HG03135 (cell line): ENCODE measurements around the gene DYRK1A.

Experiments used
- ATAC-seq: cut with Tn5 transposase; IDR thresholded peaks from one replicate; pipeline ENCODE4 v1.9.1; 2021; ENCODE audit warnings: mild to moderate bottlenecking, moderate library complexity; ENCODE audit not compliant: unreplicated experiment

DYRK1A gene

DNA sequence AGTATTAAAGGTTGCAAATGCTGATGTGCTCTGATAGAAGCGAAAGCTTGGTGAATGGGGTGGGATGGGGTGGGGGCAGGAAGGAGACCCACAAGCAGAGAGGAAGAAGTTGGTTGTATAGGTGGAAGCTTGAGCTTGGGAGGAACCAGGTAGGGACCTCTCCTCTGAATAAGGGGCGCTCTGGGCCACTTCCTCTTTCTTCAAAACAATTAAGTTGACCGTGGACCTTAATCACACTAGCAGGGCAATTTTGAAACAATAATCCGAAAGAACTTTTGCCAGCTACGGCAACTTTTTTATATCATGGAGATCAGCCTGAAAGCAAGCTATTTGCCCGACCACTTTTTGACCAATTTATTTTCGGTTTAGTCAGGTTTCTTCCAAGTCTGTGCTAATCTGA is 1.9 kb upstream of the DYRK1A start:
- ATAC-seq, result no peak

DNA sequence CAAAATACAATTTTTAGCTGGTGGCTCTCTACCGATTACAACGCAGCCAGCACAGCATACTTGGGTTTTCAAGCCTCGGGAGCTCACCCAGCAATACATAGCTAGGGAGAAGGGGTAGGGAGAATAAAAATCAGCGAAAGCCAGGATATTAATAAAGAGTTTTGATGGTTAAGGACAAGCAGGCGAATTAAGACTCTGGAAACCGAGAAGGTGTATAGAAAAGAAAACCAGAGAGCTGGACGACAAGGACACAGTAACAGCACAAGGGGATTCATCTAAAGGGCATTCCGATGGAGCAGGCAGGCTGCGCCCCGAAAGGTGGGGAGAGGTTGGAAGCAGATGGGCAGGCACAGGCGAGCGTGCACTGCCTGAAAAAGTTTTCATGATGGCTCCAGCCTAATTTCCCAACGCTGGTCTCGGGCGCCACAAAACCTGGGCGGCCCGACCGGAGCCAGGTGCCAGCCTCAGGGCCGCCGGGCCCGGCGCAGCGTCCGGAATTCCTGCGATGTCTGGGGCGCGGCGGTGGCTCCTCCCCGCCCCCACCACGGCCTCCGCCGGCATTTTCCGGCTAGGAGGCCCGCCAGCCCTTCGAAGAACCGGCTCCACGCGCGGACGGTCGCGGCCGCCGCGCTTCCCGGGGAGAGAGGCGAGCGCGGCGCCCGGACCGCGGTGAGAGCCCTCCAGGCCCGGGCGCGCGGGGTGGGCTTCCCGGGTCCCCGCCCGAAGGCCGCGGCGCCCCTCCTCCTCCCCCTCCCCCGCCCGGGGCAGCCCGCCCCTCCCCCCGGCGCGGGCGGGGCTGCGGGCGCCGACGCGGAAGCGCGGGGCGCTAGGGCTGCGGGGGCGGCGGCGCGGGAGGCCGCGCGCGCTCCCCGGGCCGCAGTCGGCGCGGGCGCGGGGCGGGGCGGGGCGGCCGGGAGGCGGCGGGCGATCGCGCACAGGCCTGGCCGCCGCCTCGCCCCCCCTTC is 774 bp upstream of the DYRK1A start:
- ATAC-seq, result peak; percentile 41

DNA sequence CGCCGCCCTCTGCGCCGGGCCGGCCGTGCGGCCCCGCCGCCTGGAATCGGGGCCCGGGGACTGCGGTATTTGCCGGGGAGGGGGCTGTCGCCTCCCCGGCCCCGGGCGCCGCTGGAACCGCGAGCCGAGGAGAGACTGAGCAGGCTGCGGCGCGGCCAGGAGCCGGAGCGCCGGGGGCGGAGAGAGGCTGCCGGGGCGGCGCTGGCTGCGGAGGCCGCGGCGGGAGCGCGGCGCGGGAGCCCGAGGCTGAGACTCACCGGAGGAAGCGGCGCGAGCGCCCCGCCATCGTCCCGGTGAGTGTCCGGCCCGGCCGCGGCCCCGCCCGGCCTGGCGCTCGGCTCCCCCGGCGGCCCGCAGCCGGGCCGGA is 746 bp downstream of the DYRK1A start:
- ATAC-seq, result peak; percentile 1

DNA sequence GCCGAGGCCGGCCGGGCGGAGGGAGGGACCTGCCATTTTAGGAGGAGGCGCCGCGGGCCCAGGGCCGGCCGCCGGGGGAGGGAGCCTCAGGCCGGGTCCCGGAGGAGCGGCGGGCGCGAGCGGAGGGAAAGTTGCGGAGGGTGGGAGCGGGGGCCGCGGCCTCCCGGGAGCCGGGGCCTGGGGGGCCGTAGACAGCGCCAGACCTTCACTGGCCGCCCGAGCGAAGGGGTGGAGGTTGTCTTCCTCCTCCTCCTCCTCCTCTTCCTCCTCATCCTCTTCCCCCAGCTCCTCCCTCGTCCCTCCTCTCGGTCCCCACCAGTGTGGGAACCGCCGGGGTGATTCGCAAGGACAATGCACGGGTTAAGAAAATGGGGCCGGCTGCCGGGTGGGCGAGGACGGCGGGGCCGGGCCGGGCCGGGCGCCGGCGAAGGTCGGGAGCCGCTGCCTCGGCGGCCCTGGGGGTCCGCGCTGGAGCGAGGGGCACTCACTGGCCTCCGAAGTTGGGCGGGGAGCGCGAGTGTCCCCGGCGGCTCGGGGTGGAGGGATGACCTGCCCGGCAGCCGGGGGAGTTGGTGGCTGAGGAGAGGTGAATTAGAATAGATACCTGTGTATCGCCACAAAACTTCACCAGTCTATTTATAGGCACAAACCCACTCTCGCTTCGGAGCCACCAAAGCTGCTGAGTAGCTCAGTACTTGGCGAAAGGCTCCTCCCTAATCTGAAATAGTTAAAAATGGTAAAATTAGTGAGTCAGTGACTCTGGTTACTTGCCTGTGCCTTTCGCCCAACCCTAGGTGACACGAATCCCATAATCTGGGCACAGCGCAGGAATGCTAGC is 1.3 kb downstream of the DYRK1A start:
- no peak for ATAC-seq

DNA sequence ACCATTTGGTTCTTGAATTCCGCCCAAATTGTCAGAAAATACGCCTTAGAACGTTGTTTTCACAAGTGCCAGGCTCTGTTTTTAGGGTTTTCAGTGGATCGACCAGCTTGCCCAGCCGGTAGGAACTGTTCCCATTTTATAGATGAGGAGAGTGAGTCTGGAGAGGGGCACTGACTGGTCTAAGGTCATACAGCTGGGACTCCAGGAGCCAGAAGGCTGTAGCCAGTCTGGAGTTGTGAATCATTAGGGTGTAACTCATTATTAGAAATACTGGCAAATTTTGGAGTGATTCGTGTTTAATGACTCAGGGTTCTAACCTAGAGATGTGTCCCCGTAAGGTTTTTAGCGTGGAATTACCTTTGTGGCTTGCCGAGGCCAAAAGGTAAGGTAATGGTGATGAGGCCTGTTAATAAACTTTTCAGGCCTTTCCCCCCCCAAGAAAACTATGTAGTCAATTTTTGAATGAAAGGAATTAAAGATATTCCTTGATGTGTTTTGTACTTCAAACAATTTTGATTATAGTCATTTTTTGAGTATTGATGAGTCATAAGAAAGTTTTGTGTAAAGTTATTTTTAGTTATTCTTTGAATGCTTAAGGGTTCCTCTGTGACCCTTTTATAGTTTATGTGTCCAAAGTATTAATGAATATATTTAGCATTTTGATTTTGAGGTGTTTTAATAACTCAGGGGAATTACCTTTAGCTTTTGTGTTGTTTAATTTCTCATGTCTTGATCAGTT is 2.1 kb downstream of the DYRK1A start:
- no peak for ATAC-seq

DNA sequence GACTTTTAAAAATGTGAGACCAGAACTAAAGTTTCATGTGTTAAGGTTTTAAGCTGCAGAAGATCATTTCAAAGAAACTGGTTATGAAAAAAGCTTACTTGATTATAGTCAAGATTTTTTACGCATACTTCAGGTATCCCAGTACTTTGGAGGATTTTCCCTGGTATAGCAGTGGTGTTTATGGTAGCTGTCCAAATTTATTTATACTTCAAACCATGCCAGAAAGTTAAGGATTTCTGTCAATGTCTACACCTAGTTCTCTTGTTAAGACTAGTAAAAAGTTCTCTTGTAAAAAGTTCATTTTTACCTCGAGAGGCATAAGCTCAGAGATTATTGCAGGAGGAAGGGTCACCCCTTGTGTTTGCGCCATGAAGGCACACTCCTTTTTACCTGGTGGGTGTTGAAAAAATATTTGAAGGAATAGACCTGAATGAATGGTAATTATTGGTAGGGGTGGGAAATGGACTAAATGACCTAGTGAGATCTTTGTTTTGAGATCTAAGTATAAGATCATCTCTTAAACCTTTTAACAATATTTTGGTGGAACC is 2.8 kb downstream of the DYRK1A start:
- ATAC-seq, result no peak

DNA sequence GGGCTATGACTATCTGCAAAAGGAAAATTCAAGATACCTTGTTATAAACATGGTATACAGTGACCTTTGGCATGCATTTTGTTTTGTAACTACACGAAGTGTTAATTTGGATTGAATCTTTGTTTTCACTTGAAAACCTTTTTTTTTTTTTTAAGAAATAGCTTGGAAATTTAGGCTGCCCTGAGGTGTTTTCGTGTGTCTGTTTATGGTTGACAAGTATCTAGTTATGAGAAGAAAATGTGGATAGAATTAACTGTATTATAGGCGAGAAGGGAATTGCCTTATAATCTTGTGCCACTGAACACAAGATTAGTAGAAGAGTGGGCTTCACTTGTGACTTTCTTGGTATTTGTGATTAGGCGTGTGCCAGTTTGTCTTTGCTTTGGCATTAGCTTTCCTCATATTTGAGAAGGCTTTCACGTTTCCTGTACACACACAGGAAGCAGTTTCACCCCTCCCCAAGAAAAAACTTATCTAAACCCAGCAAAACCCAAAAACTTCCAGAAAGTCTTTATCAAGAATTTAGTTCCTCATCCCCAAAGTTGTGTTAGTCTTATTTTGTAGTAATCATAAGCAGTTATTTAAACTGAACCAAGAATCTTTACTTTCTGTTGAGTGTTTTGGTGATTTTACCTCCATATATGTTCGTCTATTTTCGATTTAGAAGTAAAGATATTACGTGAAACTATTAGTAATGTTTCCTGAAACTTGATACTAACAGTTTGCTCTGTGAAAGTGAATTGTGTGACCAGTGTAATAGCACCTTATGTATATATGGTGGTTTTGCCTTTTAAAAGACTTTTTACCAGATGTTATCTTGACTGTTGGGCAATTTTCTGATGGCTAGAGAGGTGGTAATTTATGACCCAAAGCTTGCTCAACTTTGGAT is 3.8 kb downstream of the DYRK1A start:
- ATAC-seq, result no peak

DNA sequence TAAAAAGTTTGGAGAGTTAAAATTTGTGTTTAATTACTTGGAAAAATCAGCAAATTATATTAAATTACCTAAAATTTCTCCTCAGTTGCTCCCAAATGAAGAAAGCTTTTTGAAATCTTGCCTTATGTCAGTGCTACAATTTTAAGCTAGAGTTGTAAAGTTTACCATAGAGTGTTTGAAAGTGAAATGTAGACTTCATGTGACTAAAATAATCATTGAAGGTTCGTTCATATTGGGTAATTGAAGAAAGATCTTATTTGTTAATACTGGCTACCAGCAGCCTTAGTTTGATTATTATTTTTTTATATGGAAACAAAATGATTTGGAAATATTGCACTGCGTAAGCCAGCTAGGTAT is 4.4 kb downstream of the DYRK1A start:
- ATAC-seq, result no peak

DNA sequence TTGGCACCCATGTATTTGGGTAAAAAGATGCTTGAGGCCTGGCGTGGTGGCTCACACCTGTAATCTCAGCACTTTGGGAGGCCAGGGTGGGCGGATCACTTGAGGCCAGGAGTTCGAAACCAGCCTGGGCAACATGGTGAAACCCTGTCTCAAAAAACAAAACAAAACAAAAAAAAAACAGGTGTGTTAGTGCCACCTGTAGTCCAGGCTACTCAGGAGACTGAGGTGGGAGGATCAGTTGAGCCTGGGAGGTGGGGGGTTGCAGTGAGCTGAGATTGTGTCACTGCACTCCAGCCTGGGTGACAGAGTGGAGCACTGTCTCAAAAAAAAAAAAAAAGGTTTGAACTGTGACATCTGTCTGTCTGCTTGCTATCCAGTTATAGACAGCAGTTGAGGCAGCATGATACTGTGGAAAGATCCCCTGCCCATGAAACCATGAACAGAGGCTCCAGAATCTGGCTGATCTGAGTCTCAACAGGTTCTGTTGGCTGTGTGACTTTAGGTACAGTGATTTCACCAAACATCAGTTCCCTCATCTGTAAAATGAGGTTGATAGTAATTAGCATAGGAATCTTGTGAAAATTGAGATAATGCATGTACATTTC is 5.7 kb downstream of the DYRK1A start:
- ATAC-seq, result no peak

DNA sequence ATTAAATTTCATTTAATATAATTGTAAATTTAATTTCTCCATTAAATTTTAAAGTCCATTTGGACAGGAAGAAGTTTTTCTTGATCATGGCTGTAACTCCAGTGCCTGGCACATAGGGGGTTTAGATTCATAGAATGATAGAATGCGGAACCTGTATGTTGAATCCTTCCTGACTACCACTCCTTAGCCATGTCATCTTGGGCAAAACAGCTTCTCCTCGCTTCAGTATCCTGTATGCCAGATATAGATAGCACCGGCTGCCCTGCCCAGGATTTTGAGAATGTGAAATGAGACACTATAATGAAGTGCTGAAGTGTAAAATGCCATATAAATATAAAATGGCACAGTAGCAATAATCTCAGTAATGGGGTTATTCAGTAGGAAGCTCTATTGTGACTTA is 6.4 kb downstream of the DYRK1A start:
- ATAC-seq, result no peak

DNA sequence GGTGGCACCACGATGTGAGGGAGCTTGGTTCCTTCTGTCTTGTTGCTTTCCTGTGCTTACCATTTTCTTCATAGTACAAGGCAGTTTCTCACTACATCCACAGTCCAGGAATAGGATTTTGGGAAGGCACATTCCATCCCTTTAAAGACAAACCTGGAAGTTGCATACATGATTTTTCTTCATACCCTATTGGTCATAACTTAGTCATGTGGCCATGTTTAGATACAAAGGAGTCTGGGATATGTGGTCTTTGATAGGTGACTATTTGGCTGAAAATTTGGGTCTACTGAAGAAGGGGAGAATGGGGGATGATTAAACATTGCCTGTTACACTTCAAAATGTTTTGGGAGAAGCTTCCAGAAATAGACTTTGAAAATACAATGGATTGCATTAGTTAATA is 7.0 kb downstream of the DYRK1A start:
- no peak for ATAC-seq

DNA sequence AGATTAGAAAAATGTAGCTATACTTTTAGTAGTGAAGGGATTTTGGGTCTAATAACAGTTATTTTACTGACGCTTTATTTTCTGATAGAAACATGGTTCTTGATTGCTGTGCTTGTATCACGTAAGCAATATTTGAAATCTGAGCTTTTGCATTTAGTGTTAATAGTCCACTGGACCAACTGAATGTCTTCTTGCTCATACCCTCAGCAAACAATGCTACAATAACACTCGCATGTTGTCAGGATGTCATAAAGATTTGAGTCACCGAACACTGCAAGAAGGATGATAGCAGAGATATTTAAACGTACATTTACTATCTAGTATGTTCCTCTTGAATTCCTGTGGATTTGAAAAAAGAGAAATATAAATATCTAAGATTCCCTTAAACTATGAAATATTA is 7.5 kb downstream of the DYRK1A start:
- ATAC-seq, result no peak

DNA sequence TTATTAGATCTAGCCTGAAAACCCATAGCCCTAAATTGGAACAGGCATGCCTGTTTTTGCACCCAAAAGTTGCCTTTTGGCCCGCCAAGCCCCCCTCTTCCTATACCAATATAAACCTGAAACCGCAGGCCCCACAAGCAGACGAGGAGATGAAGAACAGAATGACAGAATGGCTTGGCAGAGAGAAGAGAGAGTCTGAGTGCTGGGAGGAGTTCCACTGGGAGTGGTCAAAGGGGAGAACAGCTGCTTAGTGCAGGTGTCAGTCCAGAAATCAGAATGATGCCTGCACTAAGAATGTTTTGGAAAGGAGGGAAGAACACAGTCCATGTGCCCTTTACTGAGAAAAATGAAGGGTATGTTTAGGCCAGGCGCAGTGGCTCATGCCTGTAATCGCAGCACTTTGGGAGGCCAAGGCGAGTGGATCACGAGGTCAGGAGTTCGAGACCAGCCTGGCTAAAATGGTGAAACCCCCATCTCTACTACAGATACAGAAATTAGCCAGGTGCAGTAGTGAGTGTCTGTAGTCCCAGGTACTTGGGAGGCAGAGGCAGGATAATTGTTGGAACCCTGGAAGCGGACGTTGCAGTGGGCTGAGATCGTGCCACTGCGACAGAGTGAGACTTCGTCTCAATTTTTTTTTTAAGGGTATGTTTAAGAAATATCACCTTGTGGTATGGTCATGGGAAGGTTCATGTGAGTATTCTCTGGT is 9.4 kb downstream of the DYRK1A start:
- no peak for ATAC-seq

DNA sequence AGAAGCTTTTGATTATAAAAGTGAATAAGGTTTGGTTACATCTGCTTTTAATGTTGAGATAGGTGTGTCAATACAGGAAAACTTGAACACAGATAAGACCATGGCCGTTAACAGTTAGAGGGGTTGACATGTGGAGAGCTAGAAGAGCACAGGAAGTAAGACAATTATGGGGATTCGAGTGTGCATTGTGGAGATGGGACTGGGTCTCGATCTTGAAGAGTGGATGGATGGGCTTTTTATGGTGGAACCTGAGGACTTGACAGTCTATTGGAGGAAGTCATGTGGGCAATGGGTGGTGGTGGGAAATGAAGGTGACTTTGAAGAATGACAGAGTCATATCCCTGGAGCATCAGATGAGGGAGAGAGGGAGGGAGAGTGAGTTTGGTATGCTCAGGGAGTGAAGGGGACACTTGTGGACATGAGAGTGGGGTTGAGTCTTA is 12.1 kb downstream of the DYRK1A start:
- ATAC-seq, result no peak

DNA sequence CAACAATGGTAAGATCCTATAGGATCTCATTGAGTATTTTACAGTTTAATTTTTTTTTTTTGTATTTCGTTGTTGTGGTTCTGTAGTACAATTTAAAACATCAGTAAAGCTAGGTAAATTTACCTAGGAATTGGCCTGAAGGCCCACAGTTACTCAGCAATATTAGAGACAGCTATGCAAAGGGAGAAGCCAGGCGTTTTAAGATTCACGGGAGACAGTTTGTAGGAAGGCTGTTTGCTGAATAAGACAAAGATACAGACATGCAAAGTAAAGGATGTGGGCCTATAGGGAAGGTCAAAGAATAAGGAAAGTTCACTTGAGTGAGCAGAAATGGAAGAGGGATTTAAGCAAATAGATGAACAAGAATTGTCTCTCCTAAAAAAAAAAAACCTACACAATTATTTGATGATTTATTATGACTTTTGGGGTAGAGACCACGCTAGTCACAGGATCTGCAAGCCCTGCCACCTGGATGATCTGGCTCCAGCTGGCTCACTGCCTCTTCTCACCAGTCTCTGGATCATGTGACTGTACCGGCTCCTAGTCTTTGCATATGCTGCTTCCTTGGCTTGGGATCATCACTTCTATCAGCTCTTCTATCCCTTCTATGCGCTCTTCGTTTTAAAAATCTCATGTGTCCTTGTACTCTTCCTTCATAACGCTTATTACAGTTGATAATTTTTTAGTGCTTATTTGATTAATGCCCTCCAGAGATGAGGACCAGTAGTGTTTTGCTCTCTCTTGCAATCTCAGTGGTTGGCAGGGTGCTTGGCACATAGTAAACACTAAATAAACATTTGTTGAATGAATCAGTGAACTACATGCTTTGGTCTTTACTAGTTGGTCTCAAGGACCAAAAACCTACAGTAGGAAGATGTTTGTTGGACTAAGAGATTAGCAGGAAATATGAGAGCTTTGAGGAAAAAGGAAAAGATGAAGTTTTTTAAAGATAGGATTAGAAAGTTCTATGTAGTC is 14.1 kb downstream of the DYRK1A start:
- ATAC-seq, result no peak

DNA sequence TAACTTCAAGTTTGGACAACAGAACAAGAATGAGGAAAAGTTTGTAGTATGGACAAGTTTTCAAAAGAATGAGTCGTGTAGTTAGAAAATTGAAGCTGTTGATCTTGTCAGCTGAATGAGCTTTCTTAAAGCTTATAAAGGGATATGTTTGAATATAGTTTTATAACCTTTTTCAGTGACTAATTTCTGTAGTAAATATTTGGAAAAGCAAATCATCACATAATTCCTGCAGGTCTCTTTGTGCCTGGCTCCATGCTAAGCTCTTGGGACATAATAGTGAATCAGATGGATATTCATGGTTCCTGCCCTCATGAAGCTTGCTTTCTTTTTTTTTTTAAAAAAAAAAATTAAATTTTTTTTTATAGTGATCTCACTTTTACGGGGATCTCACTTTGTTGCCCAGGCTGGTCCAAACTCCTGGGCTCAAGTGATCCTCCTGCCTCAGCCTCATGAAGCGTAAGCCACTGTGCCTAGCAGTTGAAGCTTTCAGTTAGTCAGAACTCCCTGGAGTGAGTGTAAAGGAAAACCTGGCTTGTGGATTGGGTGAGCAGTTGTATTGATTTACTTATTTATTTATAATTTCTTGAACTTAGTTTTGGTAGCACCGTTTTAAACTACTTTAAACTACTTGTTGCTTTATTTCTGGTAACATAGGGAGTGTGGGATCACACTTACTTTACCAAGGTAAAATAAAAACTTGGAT is 15.5 kb downstream of the DYRK1A start:
- no peak for ATAC-seq

DNA sequence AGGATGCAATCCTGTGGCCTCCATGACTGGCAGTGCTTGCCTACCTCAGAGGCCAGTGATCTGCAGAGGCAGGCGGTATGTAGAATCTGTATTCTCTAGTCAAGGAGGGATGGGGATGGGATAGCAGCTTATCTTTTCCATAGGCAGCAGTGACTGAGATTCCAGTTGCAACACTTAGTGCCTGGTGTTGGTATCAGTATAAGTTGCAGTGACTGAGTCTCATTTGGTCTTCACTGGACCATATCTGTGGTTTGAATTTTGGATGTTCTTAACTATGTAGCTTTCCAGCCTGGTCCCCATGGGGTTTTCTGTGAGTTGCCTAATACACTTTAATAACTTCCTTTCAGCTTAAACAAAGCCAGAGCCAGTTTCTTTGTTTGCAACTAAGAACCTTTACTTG is 16.5 kb downstream of the DYRK1A start:
- no peak for ATAC-seq
